Vagina (tissue), 2 donors: Measurements from ENCODE around the gene CTNNA3.

Experiments used
- POLR2A ChIP-seq, 2 donors: fragments of 450-650 bp; IDR thresholded peaks; one replicate each; pipeline ENCODE4 v1.6.1; 2017; ENCODE audit warnings: antibody characterized with exemption in 2 of 2, mild to moderate bottlenecking in 2 of 2, moderate library complexity in 2 of 2
- POLR2AphosphoS5 ChIP-seq, 2 donors: sonication (generic); formaldehyde crosslinking; IDR thresholded peaks; one replicate each; pipeline ENCODE4 v1.9.0; 2017; ENCODE audit warnings: antibody characterized with exemption in 2 of 2, mild to moderate bottlenecking in 2 of 2, low read depth in 1 of 2; ENCODE audit not compliant: insufficient read depth in 1 of 2
- TF ChIP-seq, protein P1 (sequence below), 3 experiments: fragments of 450-650 bp in 2 of 3; fragments of 200-600 bp in 1 of 3; sonication (generic) in 1 of 3; IDR thresholded peaks; one replicate each; pipeline ENCODE4 v1.5.1; 2017 to 2019; ENCODE audit warnings: antibody characterized with exemption in 3 of 3, mild to moderate bottlenecking in 2 of 3, moderate library complexity in 2 of 3

GRCh38 chr10:66440568-66440967 lies 1255.4 kb downstream of the CTNNA3 start:
- no peak for TF ChIP-seq POLR2A (IDR thresholded peaks at IDR 0.05)
- TF ChIP-seq, protein P1, sequence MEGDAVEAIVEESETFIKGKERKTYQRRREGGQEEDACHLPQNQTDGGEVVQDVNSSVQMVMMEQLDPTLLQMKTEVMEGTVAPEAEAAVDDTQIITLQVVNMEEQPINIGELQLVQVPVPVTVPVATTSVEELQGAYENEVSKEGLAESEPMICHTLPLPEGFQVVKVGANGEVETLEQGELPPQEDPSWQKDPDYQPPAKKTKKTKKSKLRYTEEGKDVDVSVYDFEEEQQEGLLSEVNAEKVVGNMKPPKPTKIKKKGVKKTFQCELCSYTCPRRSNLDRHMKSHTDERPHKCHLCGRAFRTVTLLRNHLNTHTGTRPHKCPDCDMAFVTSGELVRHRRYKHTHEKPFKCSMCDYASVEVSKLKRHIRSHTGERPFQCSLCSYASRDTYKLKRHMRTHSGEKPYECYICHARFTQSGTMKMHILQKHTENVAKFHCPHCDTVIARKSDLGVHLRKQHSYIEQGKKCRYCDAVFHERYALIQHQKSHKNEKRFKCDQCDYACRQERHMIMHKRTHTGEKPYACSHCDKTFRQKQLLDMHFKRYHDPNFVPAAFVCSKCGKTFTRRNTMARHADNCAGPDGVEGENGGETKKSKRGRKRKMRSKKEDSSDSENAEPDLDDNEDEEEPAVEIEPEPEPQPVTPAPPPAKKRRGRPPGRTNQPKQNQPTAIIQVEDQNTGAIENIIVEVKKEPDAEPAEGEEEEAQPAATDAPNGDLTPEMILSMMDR (IDR thresholded peaks at IDR 0.05) = no peak
- TF ChIP-seq POLR2AphosphoS5 (IDR thresholded peaks at IDR 0.05; ENCODE audit: insufficient read depth in 1 of 2, low read depth in 1 of 2) = no peak
